Keratinocyte (primary cell): Measurements from ENCODE around the gene SAMD11. TPM values are rescaled to one million over a fixed set of nuclear protein-coding genes. Genes with fewer than 3 reads are reported as not detected.

Experiments used
- DNase-seq: peaks from one replicate; pipeline ENCODE4 v3.0.0-alpha.2; 2011; ENCODE audit warnings: low read depth, missing footprints, low spot score
- FAIRE-seq: peaks from 2 replicates; lab custom pipeline; 2011; peaks lifted over from hg19 to GRCh38; lab: Jason Lieb, UNC
- H2AFZ ChIP-seq: 2 replicates; pipeline ENCODE4 v1.6.0; 2012; ENCODE audit warnings: low read length, control low read depth, inconsistent platforms; ENCODE audit not compliant: control insufficient read depth
- H3K27ac ChIP-seq: 2 replicates; pipeline ENCODE4 v1.5.1; 2011; ENCODE audit warnings: low read length; ENCODE audit not compliant: control insufficient read depth, insufficient read depth
- H3K27me3 ChIP-seq: 3 replicates; pipeline ENCODE4 v1.6.0; 2011; ENCODE audit warnings: low read length; ENCODE audit not compliant: control insufficient read depth, insufficient read depth; ENCODE audit errors: extremely low read depth
- H3K36me3 ChIP-seq, 2 experiments: 2 replicates in 1 of 2; 3 replicates in 1 of 2; pipeline ENCODE4 v1.5.1; 2011; ENCODE audit warnings: low read length in 2 of 2, mild to moderate bottlenecking in 1 of 2; ENCODE audit not compliant: control insufficient read depth in 2 of 2, insufficient read depth in 2 of 2; ENCODE audit errors: extremely low read depth in 1 of 2
- H3K4me1 ChIP-seq: 3 replicates; pipeline ENCODE4 v1.5.1; 2011; ENCODE audit warnings: low read length; ENCODE audit not compliant: control insufficient read depth, insufficient read depth; ENCODE audit errors: extremely low read depth
- H3K4me2 ChIP-seq: 3 replicates; pipeline ENCODE4 v1.6.0; 2011; ENCODE audit warnings: low read depth, low read length; ENCODE audit not compliant: control insufficient read depth, insufficient read depth; ENCODE audit errors: extremely low read depth
- H3K4me3 ChIP-seq, 3 experiments: fragments of 200-600 bp in 1 of 3; sonication (generic) in 1 of 3; 2 replicates in 2 of 3; 3 replicates in 1 of 3; pipeline ENCODE4 v1.5.1; 2011 to 2016; ENCODE audit warnings: low read length in 3 of 3, mild to moderate bottlenecking in 3 of 3, control low read depth in 2 of 3, inconsistent platforms in 1 of 3, low read depth in 1 of 3, mixed read lengths in 1 of 3, mixed run types in 1 of 3, moderate library complexity in 1 of 3; ENCODE audit not compliant: control insufficient read depth in 2 of 3, insufficient read depth in 2 of 3; ENCODE audit errors: extremely low read depth in 1 of 3
- H3K79me2 ChIP-seq: 2 replicates; pipeline ENCODE4 v1.6.0; 2012; ENCODE audit warnings: low read length; ENCODE audit not compliant: control insufficient read depth, insufficient read depth
- H3K9ac ChIP-seq: 3 replicates; pipeline ENCODE4 v1.6.0; 2011; ENCODE audit warnings: low read length; ENCODE audit not compliant: control insufficient read depth, insufficient read depth; ENCODE audit errors: extremely low read depth
- H3K9me1 ChIP-seq: 3 replicates; pipeline ENCODE4 v1.6.0; 2011; ENCODE audit warnings: low read length; ENCODE audit not compliant: control insufficient read depth, insufficient read depth; ENCODE audit errors: extremely low read depth
- H3K9me3 ChIP-seq: 2 replicates; pipeline ENCODE4 v1.5.1; 2012; ENCODE audit warnings: low read depth, low read length; ENCODE audit not compliant: control insufficient read depth
- H4K20me1 ChIP-seq: 3 replicates; pipeline ENCODE4 v1.6.0; 2011; ENCODE audit warnings: low read length; ENCODE audit not compliant: control insufficient read depth, insufficient read depth; ENCODE audit errors: extremely low read depth
- CTCF ChIP-seq, 3 experiments: IDR thresholded peaks in 1 of 3; conservative IDR thresholded peaks in 1 of 3; optimal IDR thresholded peaks in 1 of 3; 2 replicates in 2 of 3; 3 replicates in 1 of 3; pipeline versions ENCODE3 to v1.5.1; 2011; ENCODE audit warnings: low read length in 3 of 3, mild to moderate bottlenecking in 3 of 3, moderate library complexity in 2 of 3, control low read depth in 1 of 3, inconsistent platforms in 1 of 3; ENCODE audit not compliant: insufficient read depth in 2 of 3; ENCODE audit errors: extremely low read depth in 1 of 3
- EZH2 ChIP-seq: IDR thresholded peaks from one replicate; pipeline ENCODE4 v1.6.1; 2012; ENCODE audit warnings: inconsistent platforms, mild to moderate bottlenecking, low read length, moderate library complexity
- dilution Hi-C: fragments of 300-500 bp; cut with MboI; formaldehyde crosslinking; loops from one replicate; pipeline ENCODE4 v1.7.0; 2020; ENCODE audit warnings: low sequenced_read_pairs; ENCODE audit not compliant: extremely low pct_ligation_motif_present
- polyA plus RNA-seq, 5 experiments: library from polyadenylated mRNA; depleted of rRNA in 3 of 5; stranded (reverse) in 3 of 5; stranded (forward) in 1 of 5; unstranded in 1 of 5; fragments of >200 nt; gene quantifications; 1 replicate in 1 of 5; 2 replicates in 3 of 5; 3 replicates in 1 of 5; pipeline versions ENCODE4 v1.2.1 to v1.2.3, GENCODE V29; 2011 to 2012; ENCODE audit warnings: missing spikeins in 2 of 5, low read depth in 1 of 5, low replicate concordance in 1 of 5

Gene SAMD11
- polyA plus RNA-seq, 1 donor (not counting 4 experiments of a cell fraction or from before 2014, with no cell fraction given), result not detected

GRCh38 chr1:903721-904271 lies 19.9 kb upstream of the SAMD11 start:
- no peak for DNase-seq
- no peak overlapping the region for H3K4me3 ChIP-seq

GRCh38 chr1:904310-904950 lies 19.3 kb upstream of the SAMD11 start:
- Histone ChIP-seq H3K4me2 (peak overlapping the region; percentile 32), H3K27ac (no peak overlapping the region), H3K27me3 (peaks cover 13% of the 10 kb centered on the region), H3K79me2 (no peaks in the 10 kb centered on the region), H3K36me3 (no peaks in the 10 kb centered on the region), H3K9ac (peak overlapping the region; percentile 22), H3K4me3 (peak overlapping the region in 2 of 3 experiments; percentile 25 to 40), H4K20me1 (no peaks in the 10 kb centered on the region), H3K9me1 (no peaks in the 10 kb centered on the region), H3K9me3 (no peaks in the 10 kb centered on the region), H2AFZ (no peak overlapping the region), H3K4me1 (peaks cover 7% of the 10 kb centered on the region)
- TF ChIP-seq EZH2 (no peak), CTCF (optimal IDR thresholded peaks at IDR 0.05 in 1 of 3, IDR thresholded peaks at IDR 0.05 in 1 of 3, conservative IDR thresholded peaks at IDR 0.05 in 1 of 3; ENCODE audit: extremely low read depth in 1 of 3, insufficient read depth in 2 of 3, low read length in 3 of 3) (peak in 2 of 3 experiments; percentile 76 to 81)
- DNase-seq, result no peak
- dilution Hi-C loops, result no loop called here
- no peak for FAIRE-seq

More at GRCh38 chr1:903721-904271, 19.9 kb upstream of the SAMD11 start:
- peaks cover 7% of the 10 kb centered on the region for H3K4me1 ChIP-seq
- H3K9ac ChIP-seq, result no peak overlapping the region
- H3K79me2 ChIP-seq, result no peaks in the 10 kb centered on the region
- no peaks in the 10 kb centered on the region for H3K9me3 ChIP-seq
- no peaks in the 10 kb centered on the region for H3K9me1 ChIP-seq
- H3K4me2 ChIP-seq, result no peak overlapping the region
- dilution Hi-C loops, result no loop called here
- no peak overlapping the region for H3K27ac ChIP-seq
- TF ChIP-seq EZH2, result no peak
- H3K36me3 ChIP-seq, result no peaks in the 10 kb centered on the region
- no peaks in the 10 kb centered on the region for H4K20me1 ChIP-seq
- peaks cover 13% of the 10 kb centered on the region for H3K27me3 ChIP-seq
- FAIRE-seq, result no peak
- H2AFZ ChIP-seq, result no peak overlapping the region
